HepG2 (cell line): ENCODE data around the gene FBRSL1. TPM values are rescaled to one million over a fixed set of nuclear protein-coding genes. Genes with fewer than 3 reads are reported as not detected.

Experiments
- ATAC-seq: fragments of 200-7000 bp; cut with Tn5 transposase; 3 replicates; pipeline ENCODE4 v1.9.1; 2020; ENCODE audit warnings: mild to moderate bottlenecking, moderate library complexity
- BruUV-seq: library from RNA; stranded (reverse); fragments of 400-500 nt; replicated peaks from 2 replicates; lab custom pipeline; 2021; lab: Mats Ljungman, UMichigan
- CTCF ChIA-PET: fragments of 300-600 bp; formaldehyde crosslinking; extraction: SDS; loops from one replicate; lab custom pipeline; 2021; ENCODE audit warnings: low total read pairs, inconsistent platforms, low intra/inter-chr PET ratio; lab: Yijun Ruan, JAX
- POLR2A ChIA-PET: fragments of 350-600 bp; sonication (Branson Sonifier 250); formaldehyde crosslinking; loops from one replicate; lab custom pipeline; 2020; ENCODE audit warnings: antibody characterized with exemption, inconsistent platforms; lab: Yijun Ruan, JAX
- DNase-seq: peaks from one replicate; pipeline ENCODE4 v3.0.0-alpha.2; 2015; ENCODE audit warnings: low spot score
- FAIRE-seq: peaks from 3 replicates; lab custom pipeline; 2011; peaks lifted over from hg19 to GRCh38; lab: Jason Lieb, UNC
- H2AFZ ChIP-seq: one replicate; pipeline ENCODE4 v1.6.1; 2011; ENCODE audit warnings: low read length, inconsistent platforms
- H3K27ac ChIP-seq: fragments of 300-600 bp; 3 replicates; pipeline ENCODE4 v1.8.0; 2011; ENCODE audit warnings: mixed run types, mild to moderate bottlenecking, mixed read lengths, low read length, inconsistent platforms; ENCODE audit not compliant: insufficient read depth; ENCODE audit errors: extremely low read length
- H3K27me3 ChIP-seq, 2 experiments: fragments of 200-600 bp in 1 of 2; 2 replicates in 1 of 2; 3 replicates in 1 of 2; pipeline versions ENCODE4 v1.6.0 to v1.8.0; 2011; ENCODE audit warnings: low read length in 2 of 2, mild to moderate bottlenecking in 2 of 2, moderate library complexity in 2 of 2, inconsistent platforms in 1 of 2; ENCODE audit not compliant: insufficient read depth in 2 of 2, control insufficient read depth in 1 of 2
- H3K36me3 ChIP-seq, 2 experiments: fragments of 200-600 bp in 1 of 2; replicated peaks in 1 of 2; 2 replicates in 1 of 2; 3 replicates in 1 of 2; pipeline versions ENCODE4 v1.5.1 to v1.8.0; 2011; ENCODE audit warnings: low read length in 2 of 2, inconsistent platforms in 1 of 2; ENCODE audit not compliant: insufficient read depth in 2 of 2, control insufficient read depth in 1 of 2
- H3K4me1 ChIP-seq: 2 replicates; pipeline ENCODE4 v1.5.1; 2012; ENCODE audit warnings: low read length, inconsistent platforms; ENCODE audit not compliant: insufficient read depth
- H3K4me2 ChIP-seq: 2 replicates; pipeline ENCODE4 v1.6.0; 2011; ENCODE audit warnings: low read depth, low read length, inconsistent platforms
- H3K4me3 ChIP-seq, 3 experiments: fragments of 200-600 bp in 1 of 3; sonication (generic), shearing (Covaris generic) in 1 of 3; replicated peaks in 1 of 3; 2 replicates each; pipeline ENCODE4 v1.5.1; 2011 to 2016; ENCODE audit warnings: low read length in 3 of 3, inconsistent platforms in 2 of 3, low read depth in 2 of 3, mild to moderate bottlenecking in 2 of 3, control low read depth in 1 of 3, mixed read lengths in 1 of 3; ENCODE audit not compliant: insufficient read depth in 1 of 3
- H3K79me2 ChIP-seq: one replicate; pipeline ENCODE4 v1.6.1; 2011; ENCODE audit warnings: low read length, inconsistent platforms; ENCODE audit not compliant: insufficient read depth
- H3K9ac ChIP-seq: 2 replicates; pipeline ENCODE4 v1.6.0; 2011; ENCODE audit warnings: mild to moderate bottlenecking, low read depth, low read length, inconsistent platforms; ENCODE audit not compliant: insufficient read depth
- H3K9me3 ChIP-seq: 2 replicates; pipeline ENCODE4 v1.5.1; 2012; ENCODE audit warnings: mild to moderate bottlenecking, low read length
- H4K20me1 ChIP-seq: 2 replicates; pipeline ENCODE4 v1.6.0; 2011; ENCODE audit warnings: inconsistent platforms, mild to moderate bottlenecking, low read length, moderate library complexity; ENCODE audit not compliant: insufficient read depth
- FOXP1 ChIP-seq, 2 experiments: fragments of 450-650 bp in 1 of 2; IDR thresholded peaks; 2 replicates each; pipeline ENCODE4 v1.6.1; 2017 to 2018; ENCODE audit warnings: antibody characterized with exemption in 1 of 2
- JDP2 ChIP-seq: sonication (generic); formaldehyde crosslinking; IDR thresholded peaks from 2 replicates; pipeline ENCODE4 v1.8.1; 2022; ENCODE audit warnings: missing genetic modification reagents, borderline replicate concordance
- MYC ChIP-seq: sonication (generic); formaldehyde crosslinking; IDR thresholded peaks from 2 replicates; pipeline ENCODE4 v1.9.0; 2021; ENCODE audit warnings: missing genetic modification reagents, borderline replicate concordance
- NCOR1 ChIP-seq: fragments of 200-600 bp; sonication (generic); IDR thresholded peaks from 2 replicates; pipeline ENCODE4 v1.7.0; 2017; ENCODE audit warnings: antibody characterized with exemption, low read length, borderline replicate concordance
- PAX8 ChIP-seq: sonication (generic); formaldehyde crosslinking; IDR thresholded peaks from 2 replicates; pipeline ENCODE4 v1.8.0; 2022; ENCODE audit warnings: mild to moderate bottlenecking, missing genetic modification reagents, borderline replicate concordance
- ZEB1 ChIP-seq: IDR thresholded peaks from 2 replicates; pipeline ENCODE4 v1.6.1; 2012; ENCODE audit warnings: mild to moderate bottlenecking, low read depth, inconsistent platforms; ENCODE audit not compliant: insufficient replicate concordance
- ZFP90 ChIP-seq: sonication (generic); formaldehyde crosslinking; IDR thresholded peaks from 2 replicates; pipeline ENCODE4 v1.8.0; 2022; ENCODE audit warnings: missing genetic modification reagents, mild to moderate bottlenecking, inconsistent platforms, borderline replicate concordance
- ZNF263 ChIP-seq: sonication (generic); formaldehyde crosslinking; IDR thresholded peaks from 2 replicates; pipeline ENCODE4 v1.4.0; 2020; ENCODE audit warnings: missing genetic modification reagents
- ZNF333 ChIP-seq: sonication (generic); formaldehyde crosslinking; IDR thresholded peaks from 2 replicates; pipeline ENCODE4 v1.4.0; 2020; ENCODE audit warnings: mild to moderate bottlenecking, missing genetic modification reagents, borderline replicate concordance
- WGBS: methylation state at CpG from one replicate; pipeline ENCODE4 v1.1.6; 2017; ENCODE audit warnings: low lambda C conversion rate; 5-methylcytosine and 5-hydroxymethylcytosine counted together
- in situ Hi-C: cut with HindIII; loops from 2 replicates; pipeline ENCODE4 v1.10.0; 2017; ENCODE audit warnings: low pct_unique_long_range_greater_than_20kb; ENCODE audit not compliant: extremely low pct_ligation_motif_present
- intact Hi-C: fragments of 100-400 bp; cut with micrococcal nuclease; formaldehyde crosslinking; loops from one replicate; pipeline ENCODE4 v1.10.0; 2022; ENCODE audit not compliant: unreplicated experiment
- polyA plus RNA-seq, 8 experiments: library from polyadenylated mRNA; depleted of rRNA in 3 of 8; stranded (reverse) in 7 of 8; unstranded in 1 of 8; fragments of >200 nt; fragmentation: Illumina TruSeq in 4 of 8; extraction: Trizol in 4 of 8; gene quantifications; 2 replicates each; pipeline versions ENCODE4 v1.2.1 to v1.2.3, GENCODE V29; 2011 to 2016; ENCODE audit warnings: low read depth in 4 of 8, missing spikeins in 1 of 8, mixed read lengths in 1 of 8; ENCODE audit not compliant: insufficient read depth in 1 of 8
- total RNA-seq, 5 experiments: library from RNA; depleted of rRNA; stranded (reverse); fragments of >200 nt; fragmentation: Illumina TruSeq; extraction: Trizol; gene quantifications; 2 replicates each; pipeline ENCODE4 v1.2.3, GENCODE V29; 2016; ENCODE audit warnings: low read depth in 1 of 5
- TF ChIP-seq, protein P1 (sequence below): sonication (generic); formaldehyde crosslinking; IDR thresholded peaks from 2 replicates; pipeline ENCODE4 v1.5.0; 2020; ENCODE audit warnings: mild to moderate bottlenecking, missing genetic modification reagents
- TF ChIP-seq, protein P2 (sequence below): sonication (generic); formaldehyde crosslinking; IDR thresholded peaks from 2 replicates; pipeline ENCODE4 v1.5.0; 2020; ENCODE audit warnings: mild to moderate bottlenecking, missing genetic modification reagents
- TF ChIP-seq, protein P3 (sequence below): sonication (generic); formaldehyde crosslinking; IDR thresholded peaks from 2 replicates; pipeline ENCODE4 v1.4.0; 2020; ENCODE audit warnings: mild to moderate bottlenecking, low read depth, missing genetic modification reagents

FBRSL1 gene
- total and polyA plus RNA-seq, 2 of the 13 experiments (the other 11 are each of a cell fraction or from before 2014, with no cell fraction given) = 3.6 to 7.9 TPM

DNA sequence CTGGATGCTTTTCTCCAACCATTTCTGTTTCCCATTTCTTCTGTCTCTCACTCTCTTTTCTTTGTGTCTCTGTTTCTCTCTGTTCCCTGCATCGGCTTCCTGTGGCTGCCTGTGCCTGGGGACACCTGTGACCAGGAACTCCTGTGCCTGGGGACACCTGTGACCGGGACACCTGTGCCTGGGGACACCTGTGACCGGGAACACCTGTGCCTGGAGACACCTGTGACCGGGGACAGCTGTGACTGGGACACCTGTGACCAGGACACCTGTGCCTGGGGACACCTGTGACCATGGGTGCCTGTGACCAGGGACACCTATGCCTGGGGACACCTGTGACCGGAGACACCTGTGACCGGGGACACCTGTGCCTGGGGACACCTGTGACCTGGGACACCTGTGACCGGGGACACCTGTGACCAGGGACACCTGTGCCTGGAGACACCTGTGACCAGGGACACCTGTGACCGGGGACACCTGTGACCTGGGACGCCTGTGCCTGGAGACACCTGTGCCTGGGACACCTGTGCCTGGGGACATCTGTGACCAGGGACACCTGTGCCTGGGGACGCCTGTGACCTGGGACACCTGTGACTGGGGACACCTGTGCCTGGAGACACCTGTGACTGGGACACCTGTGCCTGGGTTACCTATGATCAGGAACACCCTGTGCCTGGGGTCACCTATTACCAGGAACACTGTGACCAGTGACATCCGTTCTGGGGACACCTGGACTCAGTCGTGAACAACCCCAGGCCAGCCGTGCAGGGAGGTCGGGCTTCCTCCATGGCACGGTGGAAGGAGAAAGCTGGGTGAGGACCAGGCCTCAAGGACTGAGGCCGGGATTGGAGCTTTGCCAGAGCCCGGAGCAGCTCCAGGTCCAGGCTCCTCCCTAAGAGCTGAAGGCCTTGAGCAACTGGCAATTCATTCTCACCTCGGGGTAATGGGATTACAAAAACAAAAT, 23.4 kb upstream of the FBRSL1 start:
- Histone ChIP-seq H3K27ac (no peak overlapping the region), H3K4me3 (no peak overlapping the region), H3K4me1 (peaks cover 41% of the 10 kb centered on the region), H4K20me1 (no peaks in the 10 kb centered on the region), H3K36me3 (no peaks in the 10 kb centered on the region), H2AFZ (no peak overlapping the region), H3K9ac (no peak overlapping the region), H3K79me2 (no peaks in the 10 kb centered on the region), H3K4me2 (peak overlapping the region; percentile 36; the same call in 1 of the 2 replicates), H3K9me3 (peaks cover 5% of the 10 kb centered on the region; the same call in 1 of the 2 replicates), H3K27me3 (peaks cover 7 to 39% of the 10 kb centered on the region in 2 experiments)
- peak; percentile 93 for TF ChIP-seq ZEB1
- no peak for TF ChIP-seq ZNF333 (CRISPR knock-in tag)
- peak; percentile 83 for TF ChIP-seq ZNF263 (CRISPR knock-in tag)
- 16% methylated on average over 14 of the region's 18 CpGs for WGBS
- intact Hi-C loops = no loop called here
- ATAC-seq (no peak), DNase-seq (no peak), FAIRE-seq (no peak)
- ChIA-PET POLR2A (no interaction called here), CTCF (no interaction called here)
- no TSS peak for BruUV-seq
- in situ Hi-C loops = no loop called here

DNA sequence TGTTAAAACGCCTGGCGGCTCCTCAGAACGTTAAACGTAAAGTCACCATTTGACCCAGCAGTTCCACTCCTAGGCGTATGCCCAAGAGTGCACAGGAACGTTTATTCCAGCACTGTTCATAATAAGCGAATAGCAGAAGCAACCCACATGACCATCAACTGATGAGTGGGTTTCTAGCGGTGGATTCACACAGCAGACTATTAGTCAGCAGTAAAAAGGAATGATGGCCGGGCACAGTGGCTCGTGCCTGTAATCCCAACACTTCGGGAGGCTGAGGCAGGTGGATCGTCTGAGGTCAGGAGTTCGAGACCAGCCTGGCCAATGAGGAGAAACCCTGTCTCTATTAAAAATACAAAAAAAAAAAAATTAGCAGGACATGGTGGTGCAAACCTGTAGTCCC, 22.4 kb upstream of the FBRSL1 start:
- Histone ChIP-seq H3K4me3 (no peak overlapping the region), H3K27me3 (peaks cover 7 to 30% of the 10 kb centered on the region in 2 experiments), H3K27ac (no peak overlapping the region), H2AFZ (no peak overlapping the region), H3K4me2 (no peak overlapping the region), H3K36me3 (no peaks in the 10 kb centered on the region), H3K4me1 (peaks cover 46% of the 10 kb centered on the region), H3K79me2 (no peaks in the 10 kb centered on the region), H3K9ac (no peak overlapping the region), H4K20me1 (no peaks in the 10 kb centered on the region), H3K9me3 (peaks cover 5% of the 10 kb centered on the region; the same call in 1 of the 2 replicates)
- no TSS peak for BruUV-seq
- in situ Hi-C loops = no loop called here
- POLR2A ChIA-PET = no interaction called here
- FAIRE-seq (no peak), ATAC-seq (no peak), DNase-seq (no peak)
- CTCF ChIA-PET = no interaction called here
- intact Hi-C loops = no loop called here
- WGBS = 33% methylated on average over 13 of the region's 13 CpGs
- TF ChIP-seq MYC (CRISPR knock-in tag) (no peak), JDP2 (CRISPR knock-in tag) (no peak), ZFP90 (no peak), NCOR1 (no peak), FOXP1 (IDR thresholded peaks at IDR 0.05) (no peak), FOXP1 (CRISPR knock-in tag; IDR thresholded peaks at IDR 0.05) (no peak), PAX8 (CRISPR knock-in tag) (no peak)
- TF ChIP-seq, protein P1, sequence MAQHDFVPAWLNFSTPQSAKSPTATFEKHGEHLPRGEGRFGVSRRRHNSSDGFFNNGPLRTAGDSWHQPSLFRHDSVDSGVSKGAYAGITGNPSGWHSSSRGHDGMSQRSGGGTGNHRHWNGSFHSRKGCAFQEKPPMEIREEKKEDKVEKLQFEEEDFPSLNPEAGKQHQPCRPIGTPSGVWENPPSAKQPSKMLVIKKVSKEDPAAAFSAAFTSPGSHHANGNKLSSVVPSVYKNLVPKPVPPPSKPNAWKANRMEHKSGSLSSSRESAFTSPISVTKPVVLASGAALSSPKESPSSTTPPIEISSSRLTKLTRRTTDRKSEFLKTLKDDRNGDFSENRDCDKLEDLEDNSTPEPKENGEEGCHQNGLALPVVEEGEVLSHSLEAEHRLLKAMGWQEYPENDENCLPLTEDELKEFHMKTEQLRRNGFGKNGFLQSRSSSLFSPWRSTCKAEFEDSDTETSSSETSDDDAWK = no peak
- TF ChIP-seq, protein P2, sequence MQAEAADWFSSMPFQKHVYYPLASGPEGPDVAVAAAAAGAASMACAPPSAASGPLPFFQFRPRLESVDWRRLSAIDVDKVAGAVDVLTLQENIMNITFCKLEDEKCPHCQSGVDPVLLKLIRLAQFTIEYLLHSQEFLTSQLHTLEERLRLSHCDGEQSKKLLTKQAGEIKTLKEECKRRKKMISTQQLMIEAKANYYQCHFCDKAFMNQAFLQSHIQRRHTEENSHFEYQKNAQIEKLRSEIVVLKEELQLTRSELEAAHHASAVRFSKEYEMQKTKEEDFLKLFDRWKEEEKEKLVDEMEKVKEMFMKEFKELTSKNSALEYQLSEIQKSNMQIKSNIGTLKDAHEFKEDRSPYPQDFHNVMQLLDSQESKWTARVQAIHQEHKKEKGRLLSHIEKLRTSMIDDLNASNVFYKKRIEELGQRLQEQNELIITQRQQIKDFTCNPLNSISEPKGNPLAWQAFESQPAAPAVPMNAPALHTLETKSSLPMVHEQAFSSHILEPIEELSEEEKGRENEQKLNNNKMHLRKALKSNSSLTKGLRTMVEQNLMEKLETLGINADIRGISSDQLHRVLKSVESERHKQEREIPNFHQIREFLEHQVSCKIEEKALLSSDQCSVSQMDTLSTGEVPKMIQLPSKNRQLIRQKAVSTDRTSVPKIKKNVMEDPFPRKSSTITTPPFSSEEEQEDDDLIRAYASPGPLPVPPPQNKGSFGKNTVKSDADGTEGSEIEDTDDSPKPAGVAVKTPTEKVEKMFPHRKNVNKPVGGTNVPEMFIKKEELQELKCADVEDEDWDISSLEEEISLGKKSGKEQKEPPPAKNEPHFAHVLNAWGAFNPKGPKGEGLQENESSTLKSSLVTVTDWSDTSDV = no peak
- TF ChIP-seq, protein P3, sequence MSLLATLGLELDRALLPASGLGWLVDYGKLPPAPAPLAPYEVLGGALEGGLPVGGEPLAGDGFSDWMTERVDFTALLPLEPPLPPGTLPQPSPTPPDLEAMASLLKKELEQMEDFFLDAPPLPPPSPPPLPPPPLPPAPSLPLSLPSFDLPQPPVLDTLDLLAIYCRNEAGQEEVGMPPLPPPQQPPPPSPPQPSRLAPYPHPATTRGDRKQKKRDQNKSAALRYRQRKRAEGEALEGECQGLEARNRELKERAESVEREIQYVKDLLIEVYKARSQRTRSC (CRISPR knock-in tag) = no peak
